HG03060 (cell line): ENCODE results near the gene EXOC4.

ENCODE experiments used
- ATAC-seq: cut with Tn5 transposase; IDR thresholded peaks from one replicate; pipeline ENCODE4 v1.9.1; 2021; ENCODE audit warnings: low read depth, moderate number of reproducible peaks; ENCODE audit not compliant: unreplicated experiment

Gene EXOC4

GRCh38 chr7:133797818-133798520 is 545.1 kb downstream of the EXOC4 start:
- ATAC-seq = no peak

- no peak for ATAC-seq
These were observed 548.5 kb downstream of the EXOC4 start for GRCh38 chr7:133801341-133801740.

DNA sequence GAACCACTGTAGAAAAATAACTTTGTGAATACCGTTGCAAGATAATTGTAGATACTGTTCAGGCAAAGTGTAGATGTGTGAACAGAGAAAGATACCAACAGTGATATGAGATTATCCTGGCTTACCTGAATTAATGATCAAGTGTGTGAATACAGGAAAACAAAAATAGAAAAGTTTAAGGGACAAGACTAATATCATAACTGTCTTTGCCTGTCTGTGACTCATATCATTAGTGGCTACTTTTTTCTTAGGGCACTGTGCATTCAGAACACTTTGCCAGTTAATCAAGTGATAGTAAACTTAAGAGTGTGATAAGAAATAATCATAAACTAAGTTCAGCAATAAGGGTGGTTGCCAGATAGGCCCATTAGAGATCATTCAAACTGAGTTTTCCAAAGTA is 551.2 kb downstream of the EXOC4 start:
- ATAC-seq = peak; percentile 75

DNA sequence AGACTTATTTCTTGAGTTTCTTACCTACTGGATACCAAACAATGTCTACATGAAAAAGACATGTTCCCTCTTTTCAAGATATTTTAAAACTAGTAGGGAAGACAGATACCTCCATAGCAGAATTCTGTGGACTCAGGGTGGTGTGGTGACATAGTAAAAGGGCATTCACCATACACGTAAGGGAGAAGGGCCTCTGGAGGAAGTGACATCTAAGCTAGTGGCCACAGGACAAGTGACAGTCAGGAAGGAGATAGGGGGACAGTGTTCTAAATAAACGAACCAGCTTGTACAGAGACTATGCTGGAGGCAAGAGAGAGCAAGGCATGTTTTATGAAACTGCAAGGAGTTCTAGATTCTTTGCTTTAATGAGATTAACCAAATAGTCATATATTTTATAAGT is 552.5 kb downstream of the EXOC4 start:
- no peak for ATAC-seq

- no peak for ATAC-seq
These were observed 555.0 kb downstream of the EXOC4 start for GRCh38 chr7:133807624-133808492.

- no peak for ATAC-seq
These were observed 555.6 kb downstream of the EXOC4 start for GRCh38 chr7:133808493-133808866.

GRCh38 chr7:133812877-133813276 is 560.0 kb downstream of the EXOC4 start:
- ATAC-seq = no peak

DNA sequence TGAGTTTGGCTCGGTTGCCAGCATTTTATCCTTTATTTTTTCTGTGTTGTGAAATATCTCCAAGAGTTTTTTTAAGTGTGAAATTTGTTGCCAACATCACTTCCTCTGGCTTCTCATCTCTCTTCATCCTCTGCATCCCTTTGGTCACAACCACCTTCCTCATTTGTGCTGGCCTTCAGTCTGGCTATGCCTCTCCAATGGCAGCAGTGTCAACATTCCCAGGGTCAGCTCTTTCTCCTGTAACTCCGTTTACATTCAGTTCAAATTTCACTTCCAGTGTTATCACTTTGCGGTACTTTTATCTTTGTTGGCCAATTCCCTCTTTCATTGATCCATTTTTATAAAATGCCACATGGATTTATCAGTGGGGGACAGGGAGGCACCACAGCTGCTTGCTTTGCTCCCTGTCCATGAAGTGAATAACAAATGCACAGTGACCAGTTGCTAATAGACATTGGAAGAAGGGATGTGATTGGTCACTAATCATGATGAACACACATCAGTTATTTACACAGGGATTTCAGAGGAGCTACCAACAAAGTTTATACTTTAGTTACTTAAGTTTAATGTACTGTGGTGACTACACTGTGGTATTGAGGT is 562.8 kb downstream of the EXOC4 start:
- ATAC-seq = no peak

DNA sequence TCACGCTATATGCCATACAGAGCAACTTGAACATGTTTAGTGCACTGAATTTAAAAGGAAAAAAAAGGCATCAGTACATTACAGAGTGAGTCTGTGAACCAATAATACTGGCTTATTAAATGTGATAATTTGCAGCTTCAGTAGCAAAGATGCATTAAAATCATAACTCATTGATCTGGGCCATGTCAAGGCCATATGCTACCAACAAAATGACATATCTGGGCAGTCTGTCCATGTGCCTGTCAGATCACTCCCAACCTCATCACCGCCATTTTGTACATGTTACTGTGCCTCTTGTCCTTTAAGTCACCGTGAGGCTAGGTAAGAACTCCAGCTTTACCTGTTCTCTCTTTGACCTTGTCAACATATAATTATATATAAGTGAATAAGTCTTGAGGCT is 566.8 kb downstream of the EXOC4 start:
- no peak for ATAC-seq

DNA sequence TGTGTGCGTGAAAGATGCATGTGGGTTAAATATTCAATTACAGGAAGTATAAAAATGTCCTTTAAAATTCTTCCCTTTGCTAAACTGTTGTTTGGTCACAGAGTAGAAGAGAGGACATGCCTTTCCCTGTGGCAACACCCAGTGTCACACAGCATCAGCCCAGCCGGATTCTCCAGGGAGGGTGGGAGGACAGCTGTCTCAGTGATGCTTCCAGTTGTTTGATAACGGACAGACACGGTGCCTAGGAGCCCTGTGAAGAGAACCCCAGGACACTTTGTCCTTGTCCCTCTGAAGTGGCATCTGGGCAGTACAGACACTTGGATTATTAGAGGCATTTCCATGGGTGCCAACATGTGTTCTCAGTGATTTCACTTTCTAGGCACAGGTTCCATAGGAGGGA is 567.7 kb downstream of the EXOC4 start:
- no peak for ATAC-seq

GRCh38 chr7:133821171-133821570 is 568.3 kb downstream of the EXOC4 start:
- no peak for ATAC-seq

DNA sequence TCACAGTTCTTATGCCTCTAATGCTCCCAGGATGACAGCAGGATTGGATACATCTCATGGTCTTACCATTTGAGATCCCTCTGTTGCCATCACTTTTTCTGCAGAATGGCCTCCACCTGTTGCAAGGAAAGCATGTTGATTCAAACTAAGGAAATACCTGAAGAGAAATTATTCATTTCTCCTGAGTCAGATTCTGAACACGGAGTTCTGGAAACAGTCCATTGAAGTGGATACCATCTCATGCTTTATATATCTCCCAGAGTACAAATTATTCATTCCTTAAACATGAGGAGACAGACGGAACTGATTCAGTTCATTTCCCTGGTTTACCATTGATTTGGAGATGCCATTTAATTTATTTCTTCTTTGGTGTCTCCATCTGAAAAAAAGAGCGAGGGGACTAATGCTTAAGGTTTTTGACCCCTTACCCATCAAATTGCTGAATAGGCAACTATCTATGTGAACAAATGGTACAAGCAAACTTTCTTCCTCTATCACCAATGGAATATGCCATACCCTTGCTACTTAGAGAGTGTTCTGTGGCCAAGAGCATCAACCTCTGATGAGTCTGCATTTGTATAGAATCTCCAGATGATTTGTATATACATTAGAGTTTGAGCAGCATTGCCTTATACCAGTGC is 569.2 kb downstream of the EXOC4 start:
- no peak for ATAC-seq

GRCh38 chr7:133822868-133823552 is 570.1 kb downstream of the EXOC4 start:
- no peak for ATAC-seq

DNA sequence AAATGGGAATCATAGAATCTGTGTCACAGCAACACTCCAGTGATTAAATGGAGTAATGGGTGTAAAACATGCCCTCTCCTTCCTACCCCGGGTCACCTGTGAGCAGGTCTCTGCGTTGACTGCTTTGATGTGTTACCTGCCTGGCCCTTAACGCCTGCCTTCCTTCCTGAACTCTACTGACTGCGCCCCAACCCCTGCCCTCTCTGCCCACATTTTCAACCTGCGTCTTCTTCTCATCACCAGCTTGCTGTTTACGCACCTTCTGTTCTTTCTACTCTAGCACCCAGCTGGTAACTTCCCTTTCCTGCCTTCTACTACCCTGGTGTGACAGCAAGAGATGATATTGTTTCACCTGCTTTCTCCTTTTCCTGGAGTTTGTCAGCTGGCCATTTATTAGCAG is 571.3 kb downstream of the EXOC4 start:
- ATAC-seq = no peak

DNA sequence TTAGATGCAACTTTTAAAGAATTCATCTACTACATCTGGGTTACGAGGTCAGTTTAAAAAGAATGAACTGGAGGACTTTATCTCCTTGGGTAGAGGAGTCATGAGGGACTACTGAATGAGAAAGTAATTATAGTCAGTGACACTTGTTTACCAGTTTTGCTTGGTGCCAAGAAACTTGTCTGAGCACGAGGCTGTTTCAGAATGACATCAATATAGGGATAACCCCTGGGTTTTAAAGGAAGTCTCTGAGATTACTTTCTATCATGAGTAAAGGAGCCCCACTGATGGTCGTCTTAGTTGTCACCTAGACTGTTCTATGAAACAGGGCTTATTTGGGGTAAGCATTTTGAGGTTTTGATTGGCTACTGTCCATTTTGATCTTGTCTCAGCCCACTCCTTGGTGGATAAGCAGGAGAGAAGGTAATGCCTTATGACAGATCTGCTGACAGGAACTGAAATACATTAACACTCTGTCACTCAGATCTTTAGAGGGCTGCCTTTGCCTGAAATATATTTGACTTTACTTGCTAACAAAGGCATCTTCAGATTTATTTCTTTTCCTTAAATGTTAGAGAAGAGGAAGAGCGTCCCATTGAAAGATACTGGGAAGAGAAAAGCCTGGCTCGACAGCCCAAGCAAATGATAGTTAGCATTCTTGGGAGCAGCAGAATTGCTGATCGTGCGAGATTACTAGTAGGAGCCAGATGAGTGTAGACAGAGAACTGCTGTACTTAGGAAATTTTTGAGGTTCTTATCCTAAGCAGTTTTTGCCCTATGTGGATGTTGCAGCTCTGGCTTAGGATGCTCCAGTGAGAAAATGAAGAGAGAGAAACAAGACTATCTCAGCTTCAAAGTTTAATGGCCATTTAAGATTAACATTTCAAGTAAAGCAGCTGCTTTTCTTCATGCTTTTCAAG is 575.1 kb downstream of the EXOC4 start:
- no peak for ATAC-seq

DNA sequence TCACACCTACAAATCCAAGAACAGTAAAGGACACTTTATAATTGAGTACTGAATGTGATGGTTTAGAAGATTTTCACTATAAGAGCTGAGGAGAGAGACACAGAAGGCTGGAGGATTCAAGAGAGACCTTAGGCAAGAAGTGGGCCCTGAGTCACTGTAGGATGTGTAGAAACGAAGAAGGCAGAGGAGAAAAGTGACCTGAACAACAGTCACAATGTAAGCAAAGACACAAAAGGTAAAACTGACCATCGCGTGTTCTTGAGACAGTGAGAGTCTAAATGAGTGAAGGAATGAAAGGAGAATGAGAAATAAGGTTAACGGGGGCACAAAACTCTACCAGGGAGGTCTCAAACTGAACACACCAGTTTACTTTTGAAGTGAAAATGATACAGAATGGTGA is 576.0 kb downstream of the EXOC4 start:
- ATAC-seq = no peak

- no peak for ATAC-seq
These were observed 576.5 kb downstream of the EXOC4 start for GRCh38 chr7:133829336-133829897.

GRCh38 chr7:133830081-133830480 is 577.2 kb downstream of the EXOC4 start:
- no peak for ATAC-seq

DNA sequence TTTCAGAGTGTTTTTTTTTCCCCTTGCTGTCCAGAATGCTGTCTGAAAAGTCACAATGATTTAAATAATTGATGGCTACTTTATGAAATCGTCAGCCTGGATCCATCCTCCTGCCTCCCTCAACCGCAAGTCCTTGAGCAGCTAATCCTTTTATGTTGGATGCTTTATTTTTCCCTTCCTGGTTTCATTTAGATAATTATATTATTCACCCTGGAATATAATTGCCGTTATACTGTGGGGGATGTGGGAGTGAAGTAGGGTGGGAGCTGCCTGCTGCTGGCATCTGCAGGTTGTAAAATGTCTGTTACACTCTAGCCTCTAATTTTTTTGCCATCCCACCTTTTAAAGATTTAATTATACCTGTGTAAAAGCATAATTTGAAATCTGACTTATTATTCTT is 583.8 kb downstream of the EXOC4 start:
- no peak for ATAC-seq
